Thoracic aorta (tissue), 2 donors: ENCODE results near the gene SUPT16H. TPM values are rescaled to one million over a fixed set of nuclear protein-coding genes. Genes with fewer than 3 reads are reported as not detected.

ENCODE experiments used
- ATAC-seq: fragments of 150-250 bp; one replicate; pipeline ENCODE4 v1.8.0; 2017; ENCODE audit warnings: low read depth; ENCODE audit not compliant: insufficient number of reproducible peaks, low FRiP score
- DNase-seq: peaks from one replicate; pipeline ENCODE4 v3.0.0-alpha.2; 2020; ENCODE audit warnings: low spot score
- H3K27ac ChIP-seq, 2 donors: fragments of 200-600 bp; sonication (generic); 1 replicate in 1 of 2; 2 replicates in 1 of 2; pipeline ENCODE4 v1.5.1; 2016; ENCODE audit warnings: mild to moderate bottlenecking in 2 of 2, moderate library complexity in 2 of 2
- H3K27me3 ChIP-seq: fragments of 200-600 bp; sonication (generic); replicated peaks from 2 replicates; pipeline ENCODE4 v1.6.0; 2016; ENCODE audit warnings: mild to moderate bottlenecking; ENCODE audit not compliant: insufficient read depth
- H3K36me3 ChIP-seq: fragments of 200-600 bp; sonication (generic); one replicate; pipeline ENCODE4 v1.5.1; 2016
- H3K4me1 ChIP-seq, 2 donors: fragments of 200-600 bp; sonication (generic); 1 replicate in 1 of 2; 2 replicates in 1 of 2; pipeline versions ENCODE4 v1.5.1 to v1.6.0; 2016; ENCODE audit warnings: low read depth in 2 of 2, mild to moderate bottlenecking in 1 of 2; ENCODE audit not compliant: control insufficient read depth in 1 of 2
- H3K4me3 ChIP-seq: fragments of 200-600 bp; sonication (generic); 2 replicates; pipeline ENCODE4 v1.5.1; 2016; ENCODE audit warnings: mild to moderate bottlenecking
- H3K9me3 ChIP-seq: fragments of 200-600 bp; sonication (generic); 2 replicates; pipeline ENCODE4 v1.5.1; 2016
- CTCF ChIP-seq: fragments of 200-600 bp; sonication (generic); IDR thresholded peaks from one replicate; pipeline ENCODE4 v1.5.1; 2019; ENCODE audit warnings: antibody characterized with exemption
- total RNA-seq, 2 donors: library from RNA; depleted of rRNA; stranded (reverse); fragments of >200 nt; gene quantifications; one replicate each; pipeline versions ENCODE4 v1.1.0 to v1.2.3, GENCODE V29; 2016

SUPT16H gene
- total RNA-seq, 2 donors from 2014 or later = 48.1 to 87.3 TPM

GRCh38 chr14:21347201-21347600 is 36.6 kb downstream of the SUPT16H start:
- H3K27ac ChIP-seq = no peak overlapping the region
- ATAC-seq = no peak

GRCh38 chr14:21346532-21347135 is 37.2 kb downstream of the SUPT16H start:
- no peak for DNase-seq
- ATAC-seq = no peak
- no peak overlapping the region for H3K27ac ChIP-seq
- no peaks in the 10 kb centered on the region for H3K36me3 ChIP-seq
- TF ChIP-seq CTCF = no peak
- H3K4me1 ChIP-seq = no peaks in the 10 kb centered on the region
- H3K9me3 ChIP-seq = no peaks in the 10 kb centered on the region
- H3K27me3 ChIP-seq = no peaks in the 10 kb centered on the region
- H3K4me3 ChIP-seq = no peak overlapping the region

More at GRCh38 chr14:21347201-21347600, 36.6 kb downstream of the SUPT16H start:
- Histone ChIP-seq H3K9me3 (no peaks in the 10 kb centered on the region), H3K36me3 (peaks cover 5% of the 10 kb centered on the region), H3K27me3 (no peaks in the 10 kb centered on the region), H3K4me1 (no peaks in the 10 kb centered on the region), H3K4me3 (no peak overlapping the region)
- no peak for DNase-seq
- TF ChIP-seq CTCF = no peak

- H3K27me3 ChIP-seq = no peaks in the 10 kb centered on the region
- no peak for ATAC-seq
- no peak for DNase-seq
- H3K4me3 ChIP-seq = no peak overlapping the region
- H3K4me1 ChIP-seq = no peaks in the 10 kb centered on the region
- TF ChIP-seq CTCF = no peak
- H3K9me3 ChIP-seq = no peaks in the 10 kb centered on the region
- no peaks in the 10 kb centered on the region for H3K36me3 ChIP-seq
- no peak overlapping the region for H3K27ac ChIP-seq
Measured at GRCh38 chr14:21343035-21343794, 40.6 kb downstream of the SUPT16H start.

GRCh38 chr14:21334202-21334906 is 49.5 kb downstream of the SUPT16H start:
- DNase-seq = no peak
- no peak overlapping the region for H3K4me3 ChIP-seq
- no peaks in the 10 kb centered on the region for H3K36me3 ChIP-seq
- TF ChIP-seq CTCF = no peak
- H3K9me3 ChIP-seq = no peaks in the 10 kb centered on the region
- no peak overlapping the region for H3K27ac ChIP-seq
- H3K27me3 ChIP-seq = no peaks in the 10 kb centered on the region
- no peak for ATAC-seq
- H3K4me1 ChIP-seq = no peaks in the 10 kb centered on the region

- no peaks in the 10 kb centered on the region for H3K4me1 ChIP-seq
- no peaks in the 10 kb centered on the region for H3K27me3 ChIP-seq
- H3K9me3 ChIP-seq = no peaks in the 10 kb centered on the region
- ATAC-seq (no peak), DNase-seq (no peak)
- no peak overlapping the region for H3K4me3 ChIP-seq
- no peak overlapping the region for H3K27ac ChIP-seq
- no peak for TF ChIP-seq CTCF
- no peaks in the 10 kb centered on the region for H3K36me3 ChIP-seq
Measured at GRCh38 chr14:21332950-21333349, 50.9 kb downstream of the SUPT16H start.
